ENCODE measurements around the gene DNAI7.

Gene DNAI7

GRCh38 chr12:25195056-25195971, at the start of gene DNAI7, which contains the start of gene ETFRF1:
TSS of gene DNAI7 (minus strand) at chr12:25195160. CDS start at chr12:25195078, 82 bp downstream.
TSS of gene ETFRF1 (plus strand) at chr12:25195237. CDS start at chr12:25203957, 8,720 bp downstream.
- DNase-seq, result peak; percentile 97 to 98

- no peak for DNase-seq
Observed at GRCh38 chr12:25243680-25243990, 48.7 kb upstream of the DNAI7 start.

- no peak for DNase-seq
Observed at GRCh38 chr12:25242981-25243679, 48.2 kb upstream of the DNAI7 start.

GRCh38 chr12:25241167-25242020, 46.4 kb upstream of the DNAI7 start:
- peak; percentile 49 to 77 for DNase-seq

GRCh38 chr12:25236626-25237025, 41.7 kb upstream of the DNAI7 start:
- no peak for DNase-seq

- no peak for DNase-seq
Observed at GRCh38 chr12:25236190-25236589, 41.2 kb upstream of the DNAI7 start.

- no peak for DNase-seq
Observed at GRCh38 chr12:25213338-25213737, 18.4 kb upstream of the DNAI7 start.

GRCh38 chr12:25208554-25208953, 13.6 kb upstream of the DNAI7 start:
- no peak for DNase-seq

- DNase-seq, result no peak
Observed at GRCh38 chr12:25207846-25208245, 12.9 kb upstream of the DNAI7 start.

GRCh38 chr12:25207411-25207810, 12.5 kb upstream of the DNAI7 start:
- no peak for DNase-seq

- DNase-seq, result no peak
Observed at GRCh38 chr12:25202137-25202536, 7.2 kb upstream of the DNAI7 start.

GRCh38 chr12:25200703-25201102, 5.7 kb upstream of the DNAI7 start:
- no peak for DNase-seq

GRCh38 chr12:25197608-25198007, 2.6 kb upstream of the DNAI7 start:
- DNase-seq, result no peak

- DNase-seq, result no peak
Observed at GRCh38 chr12:25194722-25195055, 271 bp downstream of the DNAI7 start.

GRCh38 chr12:25194214-25194613, 746 bp downstream of the DNAI7 start:
- no peak for DNase-seq

GRCh38 chr12:25190793-25191192, 4.2 kb downstream of the DNAI7 start:
- DNase-seq, result no peak

- no peak for DNase-seq
Observed at GRCh38 chr12:25189656-25190055, 5.3 kb downstream of the DNAI7 start.

- no peak for DNase-seq
Observed at GRCh38 chr12:25187781-25188180, 7.2 kb downstream of the DNAI7 start.

GRCh38 chr12:25186788-25187402, 8.1 kb downstream of the DNAI7 start:
- DNase-seq, result peak in 1 of 2 donors; percentile 47

GRCh38 chr12:25186038-25186787, 8.7 kb downstream of the DNAI7 start:
- peak in 1 of 2 donors; percentile 52 for DNase-seq

- no peak for DNase-seq
Observed at GRCh38 chr12:25184132-25184531, 10.8 kb downstream of the DNAI7 start.

GRCh38 chr12:25182765-25183164, 12.2 kb downstream of the DNAI7 start:
- no peak for DNase-seq
